Transverse colon (tissue), 4 donors: ENCODE measurements around the gene MRM2.

Experiments used
- EP300 ChIP-seq: sonication (generic); formaldehyde crosslinking; IDR thresholded peaks from one replicate; pipeline ENCODE4 v1.6.1; 2017; ENCODE audit warnings: antibody characterized with exemption, low read depth
- POLR2A ChIP-seq: fragments of 450-650 bp; IDR thresholded peaks from one replicate; pipeline ENCODE4 v1.6.1; 2016; ENCODE audit warnings: antibody characterized with exemption, mild to moderate bottlenecking, moderate library complexity
- POLR2AphosphoS5 ChIP-seq, 3 donors: sonication (generic); formaldehyde crosslinking; IDR thresholded peaks; one replicate each; pipeline ENCODE4 v1.6.1; 2016; ENCODE audit warnings: antibody characterized with exemption in 3 of 3
- TF ChIP-seq, protein P1 (sequence below), 5 experiments: fragments of 200-600 bp in 3 of 5; fragments of 450-650 bp in 2 of 5; sonication (generic) in 3 of 5; IDR thresholded peaks; 1 replicate in 2 of 5; 2 replicates in 3 of 5; pipeline ENCODE4 v1.5.1; 2016 to 2017; ENCODE audit warnings: antibody characterized with exemption in 5 of 5, inconsistent platforms in 3 of 5, mild to moderate bottlenecking in 2 of 5, moderate library complexity in 1 of 5

DNA sequence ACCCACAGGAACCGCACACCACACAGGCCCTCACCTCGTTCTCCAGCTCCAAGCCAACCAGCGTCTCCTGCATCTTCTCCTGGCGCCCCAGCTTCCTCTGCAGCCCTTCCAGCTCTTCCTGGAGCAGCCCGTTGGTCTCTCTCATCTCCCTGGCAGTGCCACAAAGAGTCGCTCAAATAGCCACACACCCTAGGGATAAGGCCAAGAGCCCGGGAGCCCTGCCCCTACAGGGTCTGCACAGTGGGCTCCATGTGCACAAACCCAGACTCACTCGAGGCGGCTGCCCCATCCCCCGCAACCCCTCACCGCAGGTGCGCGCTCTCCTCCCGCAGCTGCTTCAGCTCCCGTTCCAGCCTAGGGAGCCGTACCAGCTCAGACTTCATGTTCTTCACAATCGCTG lies 26.2 kb downstream of the MRM2 start:
- TF ChIP-seq, protein P1, sequence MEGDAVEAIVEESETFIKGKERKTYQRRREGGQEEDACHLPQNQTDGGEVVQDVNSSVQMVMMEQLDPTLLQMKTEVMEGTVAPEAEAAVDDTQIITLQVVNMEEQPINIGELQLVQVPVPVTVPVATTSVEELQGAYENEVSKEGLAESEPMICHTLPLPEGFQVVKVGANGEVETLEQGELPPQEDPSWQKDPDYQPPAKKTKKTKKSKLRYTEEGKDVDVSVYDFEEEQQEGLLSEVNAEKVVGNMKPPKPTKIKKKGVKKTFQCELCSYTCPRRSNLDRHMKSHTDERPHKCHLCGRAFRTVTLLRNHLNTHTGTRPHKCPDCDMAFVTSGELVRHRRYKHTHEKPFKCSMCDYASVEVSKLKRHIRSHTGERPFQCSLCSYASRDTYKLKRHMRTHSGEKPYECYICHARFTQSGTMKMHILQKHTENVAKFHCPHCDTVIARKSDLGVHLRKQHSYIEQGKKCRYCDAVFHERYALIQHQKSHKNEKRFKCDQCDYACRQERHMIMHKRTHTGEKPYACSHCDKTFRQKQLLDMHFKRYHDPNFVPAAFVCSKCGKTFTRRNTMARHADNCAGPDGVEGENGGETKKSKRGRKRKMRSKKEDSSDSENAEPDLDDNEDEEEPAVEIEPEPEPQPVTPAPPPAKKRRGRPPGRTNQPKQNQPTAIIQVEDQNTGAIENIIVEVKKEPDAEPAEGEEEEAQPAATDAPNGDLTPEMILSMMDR (IDR thresholded peaks at IDR 0.05) = no peak
- TF ChIP-seq POLR2A (no peak), EP300 (no peak), POLR2AphosphoS5 (IDR thresholded peaks at IDR 0.05) (no peak)
